OCI-LY3 (cell line): Measurements from ENCODE around the gene SUSD1.

Experiments used
- H2AFZ ChIP-seq: fragments of 200-600, 300-600 bp; shearing (Covaris generic); 2 replicates; pipeline ENCODE4 v1.6.0; 2014; ENCODE audit warnings: antibody characterized with exemption, low read depth, low read length
- H3K27ac ChIP-seq: fragments of 200-600, 300-600 bp; sonication (generic); 2 replicates; pipeline ENCODE4 v1.5.1; 2014; ENCODE audit warnings: mild to moderate bottlenecking, low read length, moderate library complexity, mixed read lengths
- H3K27me3 ChIP-seq: fragments of 200-600, 300-600 bp; sonication (generic); 2 replicates; pipeline ENCODE4 v1.6.1; 2014; ENCODE audit warnings: low read depth, low read length, mixed read lengths
- H3K36me3 ChIP-seq: fragments of 200-600, 300-600 bp; sonication (generic); replicated peaks from 2 replicates; pipeline ENCODE3; 2014; ENCODE audit warnings: low read depth, low read length, mixed read lengths
- H3K4me1 ChIP-seq: fragments of 300-600, 200-600 bp; sonication (generic); 2 replicates; pipeline ENCODE4 v1.6.1; 2014; ENCODE audit warnings: low read length, mixed read lengths
- H3K4me2 ChIP-seq: fragments of 200-600, 300-600 bp; sonication (generic); 2 replicates; pipeline ENCODE4 v1.6.1; 2014; ENCODE audit warnings: low read length, mixed read lengths
- H3K4me3 ChIP-seq: fragments of 300-600, 200-600 bp; sonication (generic); 2 replicates; pipeline ENCODE4 v1.5.1; 2014; ENCODE audit warnings: antibody characterized with exemption, mild to moderate bottlenecking, low read length, moderate library complexity
- H3K79me2 ChIP-seq: fragments of 300-600, 200-600 bp; shearing (Covaris generic); 2 replicates; pipeline ENCODE4 v1.6.1; 2014; ENCODE audit warnings: mild to moderate bottlenecking, low read length, mixed read lengths
- H3K9ac ChIP-seq: fragments of 300-600, 200-600 bp; shearing (Covaris generic); 2 replicates; pipeline ENCODE4 v1.6.0; 2014; ENCODE audit warnings: mild to moderate bottlenecking, low read length, moderate library complexity
- H3K9me3 ChIP-seq: fragments of 200-600, 300-600 bp; shearing (Covaris generic); 2 replicates; pipeline ENCODE4 v1.6.1; 2014; ENCODE audit warnings: low read length, mixed read lengths; ENCODE audit not compliant: insufficient read depth
- H4K20me1 ChIP-seq: fragments of 200-600, 300-600 bp; sonication (generic); 2 replicates; pipeline ENCODE4 v1.6.1; 2016; ENCODE audit warnings: low read length, mixed read lengths; ENCODE audit not compliant: insufficient read depth
- EZH2phosphoT487 ChIP-seq: fragments of 200-600 bp; shearing (Covaris generic); IDR thresholded peaks from 2 replicates; pipeline ENCODE4 v1.6.1; 2018; ENCODE audit warnings: antibody characterized with exemption, mixed run types, low read depth
- TF ChIP-seq, protein P1 (sequence below): fragments of 200-600, 300-600 bp; sonication (generic); IDR thresholded peaks from 2 replicates; pipeline ENCODE4 v1.5.1; 2014; ENCODE audit warnings: antibody characterized with exemption, low read length, low read depth

The SUSD1 gene

DNA sequence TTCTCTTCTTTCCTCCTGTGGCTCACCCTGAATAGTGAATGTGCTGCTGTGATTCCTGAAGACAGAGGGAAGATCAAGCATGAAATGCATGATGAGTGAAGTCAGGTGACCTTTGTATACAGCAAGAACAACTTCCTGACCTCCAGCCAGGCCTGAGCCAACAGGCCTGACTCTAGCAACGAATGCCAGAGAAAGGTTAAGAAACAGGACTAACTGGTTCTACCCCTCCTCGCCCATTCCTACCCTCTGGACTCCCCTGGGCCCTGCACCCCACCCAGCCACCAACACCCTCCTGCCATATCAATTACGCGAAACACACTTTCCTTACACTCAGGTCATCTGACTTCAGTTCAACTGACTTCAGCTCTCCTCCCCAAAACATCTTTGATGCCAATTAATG, 4.9 kb downstream of the SUSD1 start:
- Histone ChIP-seq H4K20me1 (no peaks in the 10 kb centered on the region), H3K9me3 (no peaks in the 10 kb centered on the region), H3K4me2 (no peak overlapping the region), H3K4me3 (no peak overlapping the region), H2AFZ (no peak overlapping the region), H3K27ac (no peak overlapping the region), H3K79me2 (no peaks in the 10 kb centered on the region), H3K36me3 (no peaks in the 10 kb centered on the region), H3K4me1 (peaks cover 7% of the 10 kb centered on the region; the same call in 1 of the 2 replicates), H3K27me3 (no peaks in the 10 kb centered on the region), H3K9ac (no peak overlapping the region)
- TF ChIP-seq EZH2phosphoT487: no peak
- TF ChIP-seq, protein P1, sequence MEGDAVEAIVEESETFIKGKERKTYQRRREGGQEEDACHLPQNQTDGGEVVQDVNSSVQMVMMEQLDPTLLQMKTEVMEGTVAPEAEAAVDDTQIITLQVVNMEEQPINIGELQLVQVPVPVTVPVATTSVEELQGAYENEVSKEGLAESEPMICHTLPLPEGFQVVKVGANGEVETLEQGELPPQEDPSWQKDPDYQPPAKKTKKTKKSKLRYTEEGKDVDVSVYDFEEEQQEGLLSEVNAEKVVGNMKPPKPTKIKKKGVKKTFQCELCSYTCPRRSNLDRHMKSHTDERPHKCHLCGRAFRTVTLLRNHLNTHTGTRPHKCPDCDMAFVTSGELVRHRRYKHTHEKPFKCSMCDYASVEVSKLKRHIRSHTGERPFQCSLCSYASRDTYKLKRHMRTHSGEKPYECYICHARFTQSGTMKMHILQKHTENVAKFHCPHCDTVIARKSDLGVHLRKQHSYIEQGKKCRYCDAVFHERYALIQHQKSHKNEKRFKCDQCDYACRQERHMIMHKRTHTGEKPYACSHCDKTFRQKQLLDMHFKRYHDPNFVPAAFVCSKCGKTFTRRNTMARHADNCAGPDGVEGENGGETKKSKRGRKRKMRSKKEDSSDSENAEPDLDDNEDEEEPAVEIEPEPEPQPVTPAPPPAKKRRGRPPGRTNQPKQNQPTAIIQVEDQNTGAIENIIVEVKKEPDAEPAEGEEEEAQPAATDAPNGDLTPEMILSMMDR: no peak

DNA sequence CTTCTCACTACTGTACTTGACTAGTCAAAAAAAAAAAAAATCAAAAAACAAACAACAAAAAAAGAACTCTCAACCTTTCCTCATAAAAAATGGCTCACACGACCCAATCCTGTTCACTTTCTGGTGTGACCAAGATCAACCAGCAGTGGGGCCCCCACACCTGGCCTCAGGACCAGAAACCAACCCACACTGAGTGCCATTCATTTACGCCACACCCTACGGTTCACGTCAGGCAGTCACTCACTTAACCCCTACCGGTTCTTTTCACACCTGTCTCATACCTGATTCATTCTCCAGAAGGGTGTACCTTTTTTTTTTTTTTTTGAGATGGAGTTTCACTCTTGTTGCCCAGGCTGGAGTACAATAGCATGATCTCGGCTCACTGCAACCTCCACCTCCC, 5.7 kb downstream of the SUSD1 start:
- Histone ChIP-seq H4K20me1 (no peaks in the 10 kb centered on the region), H3K27me3 (no peaks in the 10 kb centered on the region), H3K27ac (no peak overlapping the region), H3K4me3 (no peak overlapping the region), H3K4me2 (no peak overlapping the region), H3K9me3 (no peaks in the 10 kb centered on the region), H3K4me1 (peaks cover 6% of the 10 kb centered on the region; the same call in 1 of the 2 replicates), H3K79me2 (no peaks in the 10 kb centered on the region), H3K36me3 (no peaks in the 10 kb centered on the region), H3K9ac (no peak overlapping the region), H2AFZ (no peak overlapping the region)
- no peak for TF ChIP-seq EZH2phosphoT487
- TF ChIP-seq, protein P1: no peak

DNA sequence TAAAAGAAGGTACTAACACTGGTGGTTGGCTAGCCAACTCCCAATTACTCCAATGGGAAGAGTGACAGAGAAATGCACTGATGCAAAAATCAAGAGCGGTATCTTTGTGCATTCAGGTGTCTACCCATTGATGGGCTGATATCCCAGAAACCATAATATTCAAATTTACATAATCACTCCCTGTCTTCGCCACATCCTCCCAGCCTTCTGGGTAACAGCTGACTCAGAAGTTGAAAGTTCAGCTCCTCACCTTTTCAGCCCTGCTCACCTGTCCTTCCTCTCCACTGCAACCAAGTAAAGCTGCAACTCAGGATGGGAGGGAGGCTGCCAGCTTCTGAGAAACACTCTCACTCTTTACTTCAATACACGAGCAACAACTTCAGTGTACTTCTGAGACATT, 6.9 kb downstream of the SUSD1 start:
- Histone ChIP-seq H4K20me1 (no peaks in the 10 kb centered on the region), H3K4me3 (no peak overlapping the region), H3K9ac (no peak overlapping the region), H3K36me3 (no peaks in the 10 kb centered on the region), H3K27ac (no peak overlapping the region), H3K9me3 (no peaks in the 10 kb centered on the region), H3K4me2 (no peak overlapping the region), H3K4me1 (peaks cover 3% of the 10 kb centered on the region), H3K79me2 (no peaks in the 10 kb centered on the region), H2AFZ (no peak overlapping the region), H3K27me3 (no peaks in the 10 kb centered on the region)
- TF ChIP-seq, protein P1: no peak
- no peak for TF ChIP-seq EZH2phosphoT487

DNA sequence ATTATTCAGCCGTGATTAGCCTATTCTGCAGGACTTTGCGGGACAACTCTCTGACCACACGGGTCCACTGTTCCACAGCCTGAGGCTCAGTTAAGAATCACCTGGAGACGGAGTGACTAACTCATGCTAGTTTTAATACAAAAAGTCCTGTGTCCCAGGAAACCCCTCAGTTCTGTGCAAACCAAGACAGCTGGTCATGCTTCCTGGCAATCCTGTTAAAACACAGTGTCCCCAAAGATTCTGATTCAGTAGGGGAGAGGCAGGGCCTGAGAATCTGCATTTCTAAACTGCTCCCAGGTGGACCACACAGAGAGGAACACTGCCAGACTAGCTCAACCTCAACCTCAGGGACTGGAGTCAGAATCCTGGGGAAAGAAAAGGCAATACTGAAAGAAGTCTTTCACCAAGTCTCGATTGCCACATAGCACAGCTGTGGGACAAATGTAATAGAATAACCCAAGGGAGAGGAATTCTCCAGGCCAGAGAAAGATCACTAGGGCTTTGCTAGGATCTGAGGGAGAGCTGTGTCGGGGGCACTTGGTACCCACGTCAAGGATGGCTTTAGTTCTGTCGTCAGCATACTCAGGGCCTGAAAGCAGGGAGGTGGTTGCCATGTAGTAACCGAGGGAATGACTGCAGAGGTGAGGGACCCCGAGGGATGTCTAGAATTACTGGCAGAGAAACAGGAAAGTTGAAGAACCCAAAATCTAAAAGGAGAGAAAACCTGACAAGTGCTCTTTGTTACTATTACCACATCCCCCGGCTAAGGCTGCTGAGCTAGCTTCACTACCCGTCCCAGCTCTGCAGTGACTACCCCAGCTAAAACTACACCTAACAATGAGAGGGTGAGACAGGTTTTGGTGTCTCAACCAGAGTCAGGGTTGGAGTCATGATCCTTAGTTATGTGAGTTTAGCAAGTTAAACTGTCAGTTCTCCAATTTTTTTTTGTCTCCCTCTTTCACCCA, 8.6 kb downstream of the SUSD1 start:
- H3K36me3 ChIP-seq: no peaks in the 10 kb centered on the region
- no peaks in the 10 kb centered on the region for H4K20me1 ChIP-seq
- no peaks in the 10 kb centered on the region for H3K79me2 ChIP-seq
- H3K9me3 ChIP-seq: no peaks in the 10 kb centered on the region
- no peaks in the 10 kb centered on the region for H3K27me3 ChIP-seq
- H3K4me2 ChIP-seq: no peak overlapping the region
- H3K4me3 ChIP-seq: no peak overlapping the region
- H3K9ac ChIP-seq: no peak overlapping the region
- no peak for TF ChIP-seq EZH2phosphoT487
- TF ChIP-seq, protein P1: no peak
- H2AFZ ChIP-seq: no peak overlapping the region
- H3K4me1 ChIP-seq: peaks cover 14% of the 10 kb centered on the region
- H3K27ac ChIP-seq: no peak overlapping the region
